DOHH2 (cell line): ENCODE results near the gene PSMG1.
A peak's percentile ranks its signal among the peaks of the same experiment; 100 is the strongest.

ENCODE experiments used
- H3F3A ChIP-seq: fragments of 200-600 bp; sonication (generic), shearing (Covaris generic); 2 replicates; pipeline ENCODE4 v1.6.0; 2016; ENCODE audit warnings: antibody characterized with exemption, mild to moderate bottlenecking; ENCODE audit not compliant: control insufficient read depth, insufficient read depth
- H3K27ac ChIP-seq: fragments of 200-600 bp; sonication (generic); 2 replicates; pipeline ENCODE4 v1.5.1; 2014; ENCODE audit warnings: low read depth, mild to moderate bottlenecking, low read length, moderate library complexity
- H3K27me3 ChIP-seq: fragments of 200-600 bp; sonication (generic); 2 replicates; pipeline ENCODE4 v1.6.1; 2014; ENCODE audit warnings: mild to moderate bottlenecking, low read length, mixed read lengths; ENCODE audit not compliant: control insufficient read depth
- H3K36me3 ChIP-seq: fragments of 200-600 bp; sonication (generic); 2 replicates; pipeline ENCODE4 v1.6.1; 2014; ENCODE audit warnings: mild to moderate bottlenecking, low read length, moderate library complexity, mixed read lengths; ENCODE audit not compliant: control insufficient read depth
- H3K4me1 ChIP-seq: fragments of 200-600 bp; sonication (generic); 2 replicates; pipeline ENCODE4 v1.6.1; 2014; ENCODE audit warnings: mild to moderate bottlenecking, low read length, mixed read lengths; ENCODE audit not compliant: control insufficient read depth
- H3K4me2 ChIP-seq: fragments of 200-600 bp; sonication (generic); 2 replicates; pipeline ENCODE4 v1.6.0; 2014; ENCODE audit warnings: mild to moderate bottlenecking, low read length, moderate library complexity
- H3K4me3 ChIP-seq: fragments of 200-600 bp; sonication (generic); 2 replicates; pipeline ENCODE4 v1.5.1; 2014; ENCODE audit warnings: mild to moderate bottlenecking, low read length, mixed read lengths
- H3K79me2 ChIP-seq: fragments of 200-600 bp; sonication (generic); 2 replicates; pipeline ENCODE4 v1.6.1; 2014; ENCODE audit warnings: mild to moderate bottlenecking, low read length, mixed read lengths; ENCODE audit not compliant: control insufficient read depth
- H3K9me2 ChIP-seq: fragments of 200-600 bp; sonication (generic); replicated peaks from 2 replicates; pipeline ENCODE4 v1.6.1; 2014; ENCODE audit warnings: mild to moderate bottlenecking, low read length, mixed read lengths; ENCODE audit not compliant: control insufficient read depth
- H3K9me3 ChIP-seq: fragments of 200-600 bp; sonication (generic); 2 replicates; pipeline ENCODE4 v1.6.1; 2014; ENCODE audit warnings: antibody characterized with exemption, low read length, mixed read lengths; ENCODE audit not compliant: control insufficient read depth, insufficient read depth
- H4K20me1 ChIP-seq: fragments of 200-600 bp; sonication (generic); 2 replicates; pipeline ENCODE4 v1.6.0; 2014; ENCODE audit warnings: low read depth, mild to moderate bottlenecking, antibody characterized with exemption, low read length, moderate library complexity; ENCODE audit not compliant: control insufficient read depth, insufficient read depth
- CTCF ChIP-seq: fragments of 200-600 bp; sonication (generic); IDR thresholded peaks from one replicate; pipeline ENCODE4 v1.5.1; 2014; ENCODE audit warnings: antibody characterized with exemption, mild to moderate bottlenecking, low read depth, low read length; ENCODE audit not compliant: poor library complexity, severe bottlenecking
- EZH2phosphoT487 ChIP-seq: fragments of 200-600 bp; sonication (generic); IDR thresholded peaks from 2 replicates; pipeline ENCODE4 v1.6.1; 2017; ENCODE audit warnings: borderline replicate concordance, mild to moderate bottlenecking, antibody characterized with exemption, low read length, moderate library complexity, mixed read lengths

Gene PSMG1

GRCh38 chr21:39186676-39187075 is 3.4 kb upstream of the PSMG1 start:
- TF ChIP-seq EZH2phosphoT487 = no peak
- TF ChIP-seq CTCF = no peak
- Histone ChIP-seq H3K9me2 (no peaks in the 10 kb centered on the region), H3K36me3 (peaks cover 20% of the 10 kb centered on the region), H3K4me1 (peaks cover 58% of the 10 kb centered on the region), H4K20me1 (no peaks in the 10 kb centered on the region; the same call in 1 of the 2 replicates), H3F3A (peaks cover 63% of the 10 kb centered on the region), H3K4me2 (peak overlapping the region; percentile 92), H3K79me2 (peaks cover 15% of the 10 kb centered on the region), H3K4me3 (no peak overlapping the region), H3K9me3 (no peaks in the 10 kb centered on the region), H3K27me3 (no peaks in the 10 kb centered on the region), H3K27ac (no peak overlapping the region)

GRCh38 chr21:39185157-39185556 is 1.9 kb upstream of the PSMG1 start:
- H3K27ac ChIP-seq = peak overlapping the region; percentile 75
- TF ChIP-seq EZH2phosphoT487 = no peak
- no peak for TF ChIP-seq CTCF
- no peaks in the 10 kb centered on the region for H3K9me2 ChIP-seq
- H3K9me3 ChIP-seq = no peaks in the 10 kb centered on the region
- peak overlapping the region; percentile 91 for H3K4me3 ChIP-seq
- peak overlapping the region; percentile 92 for H3K4me2 ChIP-seq
- peaks cover 54% of the 10 kb centered on the region for H3F3A ChIP-seq
- H3K36me3 ChIP-seq = peaks cover 24% of the 10 kb centered on the region
- H3K79me2 ChIP-seq = peaks cover 31% of the 10 kb centered on the region
- no peaks in the 10 kb centered on the region; the same call in 1 of the 2 replicates for H4K20me1 ChIP-seq
- H3K4me1 ChIP-seq = peaks cover 66% of the 10 kb centered on the region
- H3K27me3 ChIP-seq = no peaks in the 10 kb centered on the region

- peak overlapping the region; percentile 92 for H3K4me2 ChIP-seq
- H3K9me2 ChIP-seq = no peaks in the 10 kb centered on the region
- peak overlapping the region; percentile 91 for H3K4me3 ChIP-seq
- H3K27ac ChIP-seq = peak overlapping the region; percentile 75
- H3K9me3 ChIP-seq = no peaks in the 10 kb centered on the region
- peaks cover 47% of the 10 kb centered on the region for H3F3A ChIP-seq
- peak; percentile 7 for TF ChIP-seq CTCF
- no peak for TF ChIP-seq EZH2phosphoT487
- H3K4me1 ChIP-seq = peaks cover 60% of the 10 kb centered on the region
- H4K20me1 ChIP-seq = no peaks in the 10 kb centered on the region; the same call in 1 of the 2 replicates
- H3K36me3 ChIP-seq = peaks cover 33% of the 10 kb centered on the region
- no peaks in the 10 kb centered on the region for H3K27me3 ChIP-seq
- H3K79me2 ChIP-seq = peaks cover 35% of the 10 kb centered on the region
These were observed 1.1 kb upstream of the PSMG1 start for GRCh38 chr21:39184050-39184980.
